ENCODE measurements around the gene GALNTL6.

Gene GALNTL6

DNA sequence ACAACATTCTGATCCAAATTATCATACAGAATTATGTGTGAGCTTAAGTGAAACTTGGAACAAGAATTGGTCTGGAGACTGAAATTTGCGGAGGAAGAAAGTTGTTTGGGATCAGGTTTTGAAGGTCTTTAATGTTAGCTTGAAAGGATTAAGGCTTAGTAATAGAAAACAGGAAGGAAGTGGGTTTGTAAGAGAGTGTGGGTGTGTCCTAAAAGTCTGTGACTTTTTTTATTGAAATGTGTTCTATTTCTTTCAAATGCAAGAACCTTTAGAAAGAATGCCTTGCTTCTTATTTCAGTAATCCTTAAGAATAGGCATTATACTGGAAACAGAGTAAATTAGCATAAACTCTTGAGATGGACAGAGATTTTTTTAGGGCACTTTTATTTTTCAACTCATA is 198.0 kb downstream of the GALNTL6 start:
- DNase-seq: no peak

DNA sequence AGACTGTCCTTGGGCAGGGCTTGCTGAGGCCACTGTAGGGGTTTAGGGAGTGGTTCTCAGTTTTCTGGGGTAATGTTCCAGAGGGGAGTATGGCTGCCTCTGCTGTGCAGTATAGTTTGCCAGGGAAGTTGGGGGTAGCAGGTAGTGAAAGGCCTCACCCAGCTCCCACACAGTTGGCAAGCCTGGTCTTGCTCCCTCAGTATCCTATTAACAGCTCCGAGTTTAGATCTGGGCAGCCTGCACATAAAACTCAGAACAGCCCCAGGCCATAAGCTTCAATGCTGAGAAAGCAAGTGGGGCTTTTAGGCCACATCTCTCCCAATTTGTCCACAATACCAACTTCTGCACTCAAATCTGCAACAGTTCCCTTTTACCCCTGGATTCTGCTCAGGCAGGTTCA is 205.2 kb downstream of the GALNTL6 start:
- DNase-seq: no peak

DNA sequence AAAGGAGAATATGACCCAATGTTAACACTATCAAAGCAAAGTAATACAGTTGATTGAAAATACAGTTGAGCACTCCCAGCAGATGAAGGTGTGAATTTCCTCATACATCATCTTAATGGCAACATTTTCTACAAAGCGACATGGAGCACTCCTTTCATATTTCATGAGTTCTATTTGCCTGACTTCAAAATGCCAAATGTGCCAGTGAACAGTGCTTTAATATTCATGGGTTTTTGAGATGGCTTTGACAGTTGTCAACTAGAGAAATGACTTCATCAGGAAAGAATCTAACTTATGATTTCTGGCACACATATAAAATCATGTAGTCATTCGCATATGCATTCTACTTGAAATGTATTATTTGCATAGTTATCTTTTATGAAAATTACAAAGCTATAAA is 222.4 kb downstream of the GALNTL6 start:
- no peak for DNase-seq

DNA sequence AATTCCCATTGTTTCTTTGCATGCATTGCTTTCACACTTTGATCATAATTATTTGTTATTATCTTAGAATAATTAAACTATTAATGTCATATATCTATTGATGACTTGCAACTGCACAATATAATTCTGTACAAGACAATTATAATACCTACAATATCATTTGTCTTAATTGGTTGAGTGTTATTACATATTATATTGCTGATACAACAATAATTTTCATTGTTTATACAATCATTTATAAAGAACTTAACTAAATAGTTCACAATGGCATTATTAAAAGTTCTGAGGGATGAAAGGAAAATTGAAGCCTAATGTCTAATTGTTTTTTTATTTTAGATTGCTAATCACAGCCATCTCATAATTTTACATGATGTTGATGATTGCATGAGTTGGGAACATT is 227.6 kb downstream of the GALNTL6 start:
- no peak for DNase-seq

DNA sequence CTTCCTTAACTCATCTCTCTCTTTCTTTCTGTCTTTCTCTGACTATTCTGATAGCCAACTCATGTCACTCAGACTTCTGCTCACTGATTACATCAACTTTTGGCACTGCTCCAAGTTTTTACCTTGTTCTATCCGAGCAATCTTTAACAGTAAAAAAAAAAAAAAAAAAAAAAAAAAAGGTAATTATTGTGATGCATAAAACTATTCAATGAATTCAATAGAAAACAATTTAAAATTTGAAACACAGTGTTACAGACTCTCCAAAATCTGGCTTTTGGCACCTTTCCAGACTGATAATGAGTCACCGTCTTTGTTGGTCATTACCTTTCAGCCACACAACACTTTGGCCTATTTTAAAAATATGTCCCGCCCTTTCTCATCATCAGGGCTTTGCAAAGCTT is 229.5 kb downstream of the GALNTL6 start:
- DNase-seq: no peak

DNA sequence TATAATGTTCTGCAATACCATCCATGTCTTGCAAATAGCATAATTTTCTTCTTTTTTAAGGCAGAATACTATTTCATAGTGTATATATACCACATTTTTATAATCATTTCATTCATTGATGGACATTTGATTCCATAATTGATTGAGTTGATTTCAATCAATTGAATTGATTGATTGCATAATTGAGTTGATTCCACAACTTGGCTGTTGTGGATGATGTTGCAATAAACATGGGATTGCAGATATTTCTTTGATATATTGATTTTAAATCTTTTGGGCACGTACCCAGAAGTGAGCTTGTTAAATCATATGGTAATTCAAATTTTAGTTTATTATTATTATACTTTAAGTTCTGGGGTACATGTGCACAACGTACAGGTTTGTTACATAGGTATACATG is 232.8 kb downstream of the GALNTL6 start:
- DNase-seq: no peak

DNA sequence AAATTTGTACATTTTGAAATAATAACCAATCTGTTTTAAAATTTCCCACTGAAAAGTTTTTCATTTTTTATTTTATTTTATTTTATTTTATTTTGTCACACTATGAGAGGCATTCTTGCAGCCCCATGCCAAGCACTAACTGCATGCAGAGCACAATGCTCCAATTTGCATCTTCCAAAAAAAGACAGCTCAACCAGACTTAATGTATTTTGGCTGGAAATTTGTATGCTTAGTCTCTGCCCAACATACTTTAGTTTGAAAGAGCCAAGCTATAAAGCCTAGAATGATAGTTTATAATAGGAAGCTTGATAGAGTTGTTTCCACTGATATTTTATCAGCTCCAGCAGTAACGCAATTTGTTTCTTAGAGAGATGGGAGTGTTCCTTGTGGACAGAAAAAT is 235.5 kb downstream of the GALNTL6 start:
- DNase-seq: no peak

DNA sequence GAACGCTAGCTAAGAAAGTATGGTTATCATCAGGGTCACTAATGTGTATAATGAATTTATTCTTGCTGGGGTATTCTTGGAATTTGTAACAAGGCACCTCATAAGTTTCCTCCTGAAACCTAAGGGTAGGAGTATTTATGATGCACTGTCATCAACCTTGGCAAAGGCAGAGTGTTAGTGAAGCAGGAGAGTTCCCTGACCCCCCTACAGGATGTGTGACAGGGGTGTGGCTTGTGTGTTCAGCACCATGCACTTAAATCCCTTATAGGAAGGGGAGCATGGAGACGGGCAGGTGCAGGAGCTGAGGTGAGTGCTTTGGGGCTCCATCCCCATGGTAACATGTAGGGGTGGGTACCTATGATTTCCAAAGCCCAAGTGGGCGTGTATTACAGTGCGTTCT is 237.7 kb downstream of the GALNTL6 start:
- DNase-seq: no peak

DNA sequence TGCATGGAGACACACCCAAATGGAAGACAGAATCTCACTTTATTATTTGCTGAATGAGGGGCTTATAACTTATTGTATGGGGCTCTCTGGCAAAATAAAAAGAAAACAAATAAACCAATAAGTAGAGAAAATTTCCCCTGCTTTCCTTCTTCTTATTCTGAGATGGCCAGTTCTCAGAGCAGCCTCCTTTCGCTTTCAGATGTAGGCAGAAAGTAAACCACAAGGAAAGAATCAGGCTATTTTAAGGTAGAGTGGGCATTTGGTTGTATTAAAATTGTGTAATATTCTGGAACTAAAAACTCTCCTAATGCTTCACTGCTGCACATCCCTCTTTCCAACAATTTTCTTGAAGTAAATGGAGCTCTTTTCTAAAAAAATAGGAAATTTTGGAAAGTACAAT is 241.8 kb downstream of the GALNTL6 start:
- no peak for DNase-seq

DNA sequence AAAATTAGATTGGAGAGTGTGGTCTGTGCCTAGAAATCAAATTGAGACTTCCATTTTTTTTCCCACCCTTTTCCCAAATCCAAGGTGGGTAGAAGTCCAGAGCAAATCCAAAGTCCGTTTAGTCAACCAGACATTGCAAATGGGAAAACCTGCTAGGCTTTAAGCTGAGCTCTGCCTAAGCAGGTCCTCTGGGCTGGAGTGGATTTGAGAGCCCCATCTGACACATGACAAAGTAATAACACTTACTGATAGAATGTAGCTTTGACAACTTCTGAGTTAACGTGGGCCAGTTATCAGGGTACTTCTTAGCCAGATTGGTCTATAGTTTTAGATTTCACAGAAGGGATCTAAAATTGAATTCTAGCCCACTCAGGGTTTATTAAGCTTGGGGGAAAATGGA is 242.3 kb downstream of the GALNTL6 start:
- no peak for DNase-seq

DNA sequence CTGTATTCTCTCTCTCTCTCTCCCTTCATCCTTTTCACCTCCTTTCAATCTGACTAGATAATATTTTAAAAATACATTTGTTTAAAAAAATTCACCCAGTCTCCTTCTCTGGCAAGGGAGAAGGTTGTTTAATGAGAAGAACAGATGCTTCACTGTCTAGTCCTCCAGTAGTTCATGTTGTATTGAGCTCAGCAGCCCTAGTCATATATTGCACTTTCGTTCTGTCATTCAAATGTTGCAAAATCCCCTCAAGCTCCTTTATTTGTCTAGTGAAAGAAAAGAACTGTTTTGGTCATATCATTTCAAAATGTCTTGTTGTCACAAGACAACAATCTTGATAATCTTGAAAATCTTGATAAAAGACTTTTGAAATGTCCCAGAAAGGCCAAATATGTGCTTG is 248.0 kb downstream of the GALNTL6 start:
- no peak for DNase-seq

DNA sequence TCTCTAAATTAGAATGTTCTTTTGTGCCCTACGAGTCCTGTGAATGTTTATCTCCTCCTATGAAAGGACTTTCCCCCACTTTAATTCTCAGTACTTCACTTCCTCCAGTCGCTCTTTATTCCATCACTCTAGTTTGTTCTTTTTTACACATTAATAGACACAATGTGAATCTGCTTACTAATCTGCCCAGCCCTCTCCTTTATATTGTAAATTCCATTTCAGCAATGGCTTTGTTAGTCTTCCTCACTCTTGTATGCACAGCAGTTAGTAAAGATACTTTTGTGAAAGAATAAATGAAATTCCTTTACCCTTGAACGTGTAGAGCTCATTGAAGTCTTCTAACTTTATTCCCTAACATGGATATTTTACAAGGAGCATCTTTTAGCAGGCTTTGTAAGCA is 255.3 kb downstream of the GALNTL6 start:
- no peak for DNase-seq

DNA sequence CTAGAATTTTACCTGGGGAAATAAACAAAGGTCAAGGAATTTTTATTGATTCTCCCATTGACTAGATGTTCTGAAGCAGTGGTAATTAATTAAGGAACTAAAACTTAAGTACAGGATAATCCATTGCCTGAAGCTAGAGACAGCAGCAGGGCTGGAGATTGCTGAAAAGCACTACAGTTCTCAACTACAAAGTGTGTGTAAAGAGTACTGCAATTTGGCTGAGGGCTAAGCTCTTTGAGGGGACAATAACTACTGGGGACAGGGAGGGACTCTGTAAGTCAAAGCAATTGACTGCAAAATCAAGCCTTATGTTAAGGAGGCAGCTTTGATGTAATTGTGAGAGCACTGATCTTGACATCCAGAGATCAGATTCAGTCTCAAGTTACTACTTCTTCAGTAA is 260.4 kb downstream of the GALNTL6 start:
- DNase-seq: no peak

DNA sequence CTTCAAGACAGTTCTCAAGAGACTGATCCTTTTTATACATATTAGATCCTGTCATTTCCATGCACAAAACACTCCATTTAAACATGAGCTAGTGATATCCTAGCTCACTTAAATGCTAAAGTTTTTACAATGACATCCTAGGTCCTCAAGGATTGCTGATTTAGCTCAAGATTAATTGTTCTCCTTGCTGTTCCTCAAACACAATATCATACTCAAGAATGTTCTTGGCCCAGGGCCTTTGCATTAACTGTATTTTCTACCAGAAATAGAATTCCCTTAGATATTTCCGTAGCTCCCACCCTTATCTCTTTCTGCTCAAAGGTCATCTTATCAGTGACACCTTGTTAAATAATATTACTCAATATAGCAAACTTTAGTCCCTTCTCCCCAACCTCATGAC is 270.1 kb downstream of the GALNTL6 start:
- DNase-seq: no peak

DNA sequence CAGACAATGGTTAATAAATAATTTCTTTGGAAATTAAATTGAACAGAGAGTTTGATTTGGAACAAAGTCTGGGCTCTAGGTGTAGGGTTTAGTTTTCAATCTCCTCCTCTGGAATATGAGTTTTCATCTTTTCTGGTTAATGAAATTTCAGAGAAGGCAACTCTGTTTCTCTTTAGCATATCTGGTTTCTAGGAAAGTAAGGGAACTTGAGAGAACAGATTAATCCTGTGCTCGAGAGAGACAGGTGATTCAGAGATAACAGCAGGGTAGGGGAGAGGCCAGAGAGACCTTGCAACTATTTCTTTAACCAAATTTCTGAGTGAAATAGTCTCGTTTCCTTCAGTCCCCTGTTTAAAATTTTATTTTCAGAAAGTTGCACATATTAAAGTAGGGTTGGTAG is 275.4 kb downstream of the GALNTL6 start:
- no peak for DNase-seq

DNA sequence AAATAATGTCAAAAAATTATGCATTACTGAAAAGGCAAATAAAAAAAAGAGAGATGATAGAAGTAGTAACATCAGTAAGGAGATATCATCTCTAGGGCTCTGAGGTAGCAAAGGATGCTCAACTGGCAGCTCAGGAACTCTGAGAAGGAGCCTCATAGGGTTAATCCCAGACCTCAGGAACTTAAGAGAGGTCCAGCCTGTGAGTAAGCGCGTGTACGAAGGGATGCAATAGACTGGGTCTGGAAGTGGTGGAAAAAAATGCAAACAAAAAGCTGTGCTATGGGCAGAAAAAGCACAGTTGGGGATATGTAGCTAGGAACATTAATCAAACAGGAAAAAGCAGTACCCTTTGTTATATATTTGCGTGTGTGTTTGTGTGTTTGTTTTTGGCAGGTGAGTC is 282.0 kb downstream of the GALNTL6 start:
- no peak for DNase-seq

DNA sequence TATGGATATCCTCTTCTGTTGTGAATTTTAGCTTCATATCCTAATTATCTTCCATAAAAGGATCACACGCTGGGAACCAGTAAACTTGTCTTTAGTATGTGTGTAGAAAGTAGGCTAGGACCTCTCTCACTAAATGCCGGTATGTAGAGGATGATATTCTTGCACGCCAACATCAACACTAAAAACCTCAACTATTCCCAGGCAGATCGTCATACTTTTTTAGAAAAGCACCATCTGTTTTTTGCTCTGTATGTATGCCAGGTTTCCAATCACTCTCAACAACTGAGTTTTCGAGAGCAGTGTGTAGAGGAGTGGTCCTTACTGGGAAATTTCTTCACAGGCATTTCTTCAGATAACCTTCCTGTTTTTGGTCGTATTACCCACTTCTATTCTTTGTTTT is 283.6 kb downstream of the GALNTL6 start:
- no peak for DNase-seq

DNA sequence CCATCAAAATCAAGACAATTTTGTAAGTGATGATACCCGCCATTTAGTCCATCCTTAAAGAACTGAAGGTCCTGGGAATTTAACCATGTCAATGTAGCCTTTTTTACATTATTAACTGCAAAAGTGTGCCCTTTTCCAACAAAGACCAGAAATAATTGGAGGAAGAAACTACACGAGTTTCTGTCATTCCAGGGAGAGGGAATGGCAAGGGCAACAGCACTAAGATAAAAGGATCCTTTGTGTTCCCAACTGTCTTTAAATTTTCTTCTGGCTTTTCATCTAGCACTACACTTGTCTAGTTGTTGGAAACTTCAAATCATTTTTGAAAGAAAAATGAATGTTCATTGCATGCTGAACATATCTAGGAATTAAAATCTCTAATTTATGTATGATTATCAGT is 286.2 kb downstream of the GALNTL6 start:
- no peak for DNase-seq

DNA sequence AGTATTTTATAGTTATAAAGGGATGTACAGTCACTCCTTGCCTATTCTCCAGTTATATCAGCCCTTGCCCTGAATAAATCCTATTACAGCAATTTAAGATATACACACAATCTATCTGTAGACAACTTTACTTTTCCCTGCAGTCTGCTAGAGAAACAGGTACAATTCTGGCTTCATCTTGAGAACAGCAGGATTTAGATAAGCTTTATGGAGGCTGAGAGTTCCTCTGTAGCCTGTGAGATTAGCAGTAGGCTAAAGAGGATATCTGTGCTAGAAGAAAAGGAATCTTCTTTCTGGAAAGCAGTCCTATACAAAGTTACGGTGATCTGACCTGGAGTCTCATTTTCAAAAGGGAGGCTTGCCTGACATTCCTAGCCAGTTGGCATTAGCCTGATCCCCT is 290.3 kb downstream of the GALNTL6 start:
- DNase-seq: no peak

DNA sequence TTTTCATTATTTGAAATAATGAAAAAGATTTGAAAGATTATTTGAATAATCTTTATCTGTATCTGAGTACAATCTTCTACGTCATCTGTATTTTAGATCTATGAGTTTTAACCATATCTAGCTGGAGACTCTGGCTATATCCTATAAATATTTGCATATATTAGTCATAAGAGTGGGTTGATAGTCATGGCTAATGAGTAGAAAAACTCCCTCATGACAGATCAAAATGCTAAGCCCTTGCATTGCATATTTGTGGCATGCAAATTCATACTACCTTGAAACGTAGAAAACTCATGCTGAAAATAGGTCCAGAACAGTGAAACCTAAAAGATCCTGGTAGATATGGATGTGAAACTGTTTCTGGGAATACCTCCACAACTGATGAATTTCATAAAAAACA is 291.3 kb downstream of the GALNTL6 start:
- DNase-seq: no peak

DNA sequence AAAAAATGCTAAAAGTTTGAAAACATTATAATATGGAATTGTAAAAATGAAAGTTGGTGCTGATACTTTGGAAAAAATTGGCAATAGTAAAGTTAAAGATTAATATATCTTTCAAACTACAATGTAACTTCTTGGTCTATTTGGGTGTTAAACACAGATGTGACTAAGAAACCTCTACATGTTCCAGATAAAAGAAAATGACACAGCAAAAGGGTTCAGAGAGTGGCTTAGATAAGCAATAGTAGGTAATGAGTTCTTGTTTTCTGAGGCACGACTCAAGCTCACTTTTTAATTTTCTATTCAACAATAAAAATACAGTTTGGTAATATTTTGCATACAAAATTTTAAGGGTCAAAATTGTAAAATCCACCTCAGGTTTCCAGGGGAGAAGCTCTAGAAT is 292.7 kb downstream of the GALNTL6 start:
- DNase-seq: no peak

DNA sequence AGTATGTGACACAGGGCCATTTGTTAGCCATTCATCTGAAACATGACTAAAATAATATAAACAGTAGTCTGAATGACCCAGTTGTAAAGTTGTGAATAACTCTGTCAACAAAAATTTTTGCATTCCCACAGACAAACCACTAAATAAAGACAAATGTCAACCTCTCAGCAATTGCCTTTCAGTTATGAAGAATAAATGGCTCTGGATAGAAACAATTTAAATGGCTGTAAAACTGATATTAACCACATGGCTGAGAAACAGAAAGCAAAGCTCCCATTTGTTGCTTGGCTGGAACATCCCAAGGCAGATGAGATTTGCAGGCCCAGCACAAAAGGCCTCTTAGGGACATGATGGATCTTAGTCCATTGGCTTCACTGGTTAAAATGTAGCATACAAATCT is 296.3 kb downstream of the GALNTL6 start:
- no peak for DNase-seq

DNA sequence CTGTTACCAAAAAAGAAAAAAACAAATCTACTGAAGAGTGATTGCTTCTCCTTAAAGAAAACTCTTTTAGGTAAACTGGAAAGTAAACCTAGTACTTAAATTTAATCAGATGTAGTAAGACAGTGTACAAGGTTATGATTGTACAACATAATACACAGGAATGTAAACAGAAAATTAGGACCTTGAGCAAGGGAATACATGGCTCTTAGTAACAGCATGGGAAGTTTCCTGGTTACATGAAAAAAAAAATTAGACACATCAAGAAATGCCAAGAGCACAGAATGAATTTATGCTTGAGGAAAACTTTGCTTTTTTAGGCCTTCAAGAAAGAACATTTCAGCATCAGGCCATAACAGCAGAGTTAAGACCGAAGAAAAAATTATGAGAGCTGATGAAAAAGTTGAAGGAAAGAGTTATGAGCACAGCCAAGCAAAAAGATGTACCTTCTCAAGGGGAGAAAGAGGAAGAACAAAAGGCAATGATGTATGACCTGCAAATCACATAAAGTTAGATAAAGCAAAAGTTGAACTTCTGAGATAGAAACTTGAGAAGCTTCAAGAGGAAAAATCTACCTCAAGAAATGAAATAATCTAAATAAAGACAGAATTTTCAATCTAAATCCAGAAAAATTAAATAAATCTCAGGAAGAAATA is 311.6 kb downstream of the GALNTL6 start:
- no peak for DNase-seq

DNA sequence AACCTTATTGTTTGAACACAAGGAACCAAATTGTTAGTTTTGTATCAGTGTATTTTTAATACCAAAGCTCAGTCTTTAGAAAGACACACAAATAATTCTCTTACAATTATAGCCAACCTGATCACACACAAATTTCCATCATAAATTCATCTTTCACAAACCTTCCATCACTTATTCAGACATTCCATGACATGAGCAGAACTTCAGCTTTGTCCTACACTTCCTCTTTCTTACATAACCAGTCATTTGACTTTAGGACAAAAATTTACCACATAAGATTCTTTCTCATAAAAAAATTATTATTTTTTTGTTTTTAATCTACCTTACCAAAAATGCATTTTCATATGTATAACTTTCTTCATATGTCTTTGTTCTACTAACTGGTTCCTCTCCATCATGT is 312.2 kb downstream of the GALNTL6 start:
- DNase-seq: no peak

DNA sequence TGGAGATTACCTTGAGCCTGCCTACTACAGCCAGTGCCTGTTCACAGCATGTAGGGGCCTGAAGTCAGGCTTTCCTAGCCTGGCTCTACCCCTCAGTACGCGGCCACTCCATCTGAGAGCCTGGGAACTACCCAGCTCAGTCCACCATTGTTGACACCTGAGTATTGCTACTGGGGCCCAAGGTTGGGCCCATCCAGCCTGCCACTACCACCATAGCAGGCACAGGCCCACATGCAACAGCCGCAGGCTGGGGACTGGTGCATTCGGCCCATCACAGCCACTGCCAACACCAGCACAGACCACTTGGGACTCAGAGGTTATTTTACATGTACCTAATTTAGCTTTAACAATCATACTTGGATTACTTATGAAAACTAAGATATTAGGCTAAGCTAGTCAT is 314.0 kb downstream of the GALNTL6 start:
- no peak for DNase-seq

DNA sequence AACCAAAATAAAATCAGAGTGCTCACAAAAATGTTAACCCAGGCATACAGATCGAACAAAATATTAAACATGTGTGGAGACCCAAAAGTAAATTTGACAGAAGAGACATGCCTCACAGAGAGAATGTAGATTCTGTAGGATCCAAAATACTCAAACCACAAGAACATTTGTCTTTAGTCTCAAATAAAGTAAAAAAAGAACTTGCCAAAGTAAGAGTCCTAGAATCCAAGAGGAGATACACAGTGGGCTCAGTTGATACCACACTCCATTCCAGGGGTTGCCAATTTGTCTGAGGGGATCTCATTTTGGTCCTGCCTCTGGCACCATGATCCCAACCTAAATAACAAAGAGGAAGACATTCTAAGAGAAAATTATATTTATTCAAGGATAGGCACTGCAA is 316.4 kb downstream of the GALNTL6 start:
- no peak for DNase-seq
